Renal cortical epithelial cell (primary cell): Measurements from ENCODE around the gene ENC1. TPM values are rescaled to one million over a fixed set of nuclear protein-coding genes. Genes with fewer than 3 reads are reported as not detected.
A peak's percentile ranks its signal among the peaks of the same experiment; 100 is the strongest.
"Not testable (repeated sequence)": the region's sequence is repeated elsewhere in the genome, so short reads cannot be mapped to it uniquely, and the experiment has no call there.

Source experiments
- DNase-seq: peaks from one replicate; pipeline ENCODE4 v3.0.0-alpha.2; 2011; ENCODE audit warnings: low read depth
- total RNA-seq: library from RNA; depleted of rRNA; stranded (reverse); fragments of >200 nt; gene quantifications from 2 replicates; pipeline ENCODE4 v1.2.3, GENCODE V29; 2014

The ENC1 gene, protein sequence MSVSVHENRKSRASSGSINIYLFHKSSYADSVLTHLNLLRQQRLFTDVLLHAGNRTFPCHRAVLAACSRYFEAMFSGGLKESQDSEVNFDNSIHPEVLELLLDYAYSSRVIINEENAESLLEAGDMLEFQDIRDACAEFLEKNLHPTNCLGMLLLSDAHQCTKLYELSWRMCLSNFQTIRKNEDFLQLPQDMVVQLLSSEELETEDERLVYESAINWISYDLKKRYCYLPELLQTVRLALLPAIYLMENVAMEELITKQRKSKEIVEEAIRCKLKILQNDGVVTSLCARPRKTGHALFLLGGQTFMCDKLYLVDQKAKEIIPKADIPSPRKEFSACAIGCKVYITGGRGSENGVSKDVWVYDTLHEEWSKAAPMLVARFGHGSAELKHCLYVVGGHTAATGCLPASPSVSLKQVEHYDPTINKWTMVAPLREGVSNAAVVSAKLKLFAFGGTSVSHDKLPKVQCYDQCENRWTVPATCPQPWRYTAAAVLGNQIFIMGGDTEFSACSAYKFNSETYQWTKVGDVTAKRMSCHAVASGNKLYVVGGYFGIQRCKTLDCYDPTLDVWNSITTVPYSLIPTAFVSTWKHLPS
- total RNA-seq = 44.5 and 219 TPM in 2 replicates

DNA sequence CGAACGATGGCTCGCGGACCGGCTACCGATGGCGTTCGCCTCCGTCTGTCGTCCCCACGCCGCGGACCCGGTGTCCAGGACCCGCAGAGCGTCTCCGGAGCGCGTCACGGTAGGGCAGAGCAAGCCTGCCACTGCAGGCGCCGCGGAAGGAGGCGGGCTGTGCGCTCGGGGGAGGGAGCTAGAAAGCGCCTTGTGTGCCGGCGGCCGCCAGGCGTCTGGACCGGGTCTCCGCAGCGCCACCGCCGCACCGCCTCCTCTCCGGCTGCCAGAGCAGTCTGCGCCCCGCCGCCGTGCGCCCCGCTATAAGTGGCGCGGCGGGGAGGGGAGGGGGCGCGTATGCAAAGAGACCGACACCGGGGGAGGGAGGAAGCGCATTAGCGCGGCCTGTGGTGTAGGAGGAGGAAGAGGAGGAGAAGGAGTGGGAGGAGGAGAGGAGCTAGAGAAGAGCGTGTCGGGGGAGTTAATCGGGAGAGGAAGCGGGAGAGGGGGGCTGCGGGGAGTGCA is at the start of gene ENC1:
ENC1 (minus strand) TSS at position 279 of the 504 bp plus-strand sequence. CDS start 4,243 bp downstream, outside the sequence.
- no peak for DNase-seq

DNA sequence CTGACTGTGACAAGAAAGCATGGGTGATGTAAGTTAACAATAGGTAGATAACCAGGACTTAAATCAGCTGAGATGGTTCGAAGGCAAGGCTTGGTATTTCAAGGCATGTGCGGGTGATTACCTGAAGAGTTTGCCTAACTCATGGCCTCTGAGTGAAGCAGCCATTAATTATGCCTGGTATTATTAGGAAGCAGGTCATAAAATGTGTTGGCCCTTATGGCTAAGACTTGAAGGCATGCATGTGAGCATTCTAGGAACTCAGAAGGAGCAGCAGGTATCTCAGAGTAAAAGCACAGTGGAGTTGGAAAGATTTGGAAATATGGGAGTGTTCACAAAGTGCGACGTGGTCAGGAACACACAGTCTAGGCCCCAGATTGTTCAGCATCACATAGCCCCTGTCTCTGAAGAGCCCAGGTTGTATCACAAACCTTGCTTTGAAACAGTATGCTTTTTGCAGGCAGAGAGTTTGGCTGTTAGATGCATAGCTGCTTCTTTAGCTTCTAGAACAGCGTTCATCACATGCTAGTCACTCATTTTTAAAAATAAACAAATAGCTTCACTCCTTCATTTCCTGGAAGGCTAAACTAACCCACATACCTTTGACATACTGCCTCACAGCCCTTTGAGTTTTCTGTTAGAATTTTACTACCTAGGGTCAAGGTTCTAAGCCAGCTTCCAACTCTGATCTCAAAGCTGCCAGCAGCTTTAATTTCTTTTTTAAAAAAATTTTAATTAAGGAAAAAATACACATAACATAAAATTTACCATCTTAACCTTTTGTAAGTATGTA is 46.6 kb upstream of the ENC1 start:
- peak; percentile 27 for DNase-seq

DNA sequence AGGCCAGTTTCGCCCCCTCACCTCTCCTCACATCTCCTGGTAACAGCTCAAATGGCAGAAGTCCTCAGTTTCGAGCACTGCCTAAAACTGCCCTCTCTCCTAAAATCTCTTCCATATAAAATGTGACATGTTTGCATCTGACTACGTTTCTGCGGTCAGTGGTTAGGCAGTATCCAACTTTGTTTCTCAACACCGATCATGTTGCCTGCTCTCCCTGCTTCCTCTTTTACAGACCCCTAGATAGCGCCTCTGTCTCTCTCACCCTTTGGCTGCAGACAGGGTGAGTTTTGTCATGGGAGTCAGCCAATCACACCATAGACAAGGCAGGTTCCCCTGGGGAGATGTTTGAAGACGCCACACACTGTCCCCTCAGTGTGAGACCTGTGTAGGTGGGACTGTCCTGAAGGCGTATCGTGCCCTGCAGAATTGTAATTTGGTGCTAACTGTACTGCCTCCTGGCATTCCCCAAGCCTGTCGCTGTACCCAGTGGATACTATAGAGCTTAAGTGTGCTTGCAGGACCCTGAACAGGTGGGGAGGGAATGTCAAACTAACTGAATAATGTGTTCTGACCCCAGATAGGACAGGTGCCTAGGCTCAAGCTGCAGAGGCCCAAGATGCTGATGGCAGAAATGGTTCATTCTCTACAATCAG is 45.6 kb upstream of the ENC1 start:
- no peak for DNase-seq

DNA sequence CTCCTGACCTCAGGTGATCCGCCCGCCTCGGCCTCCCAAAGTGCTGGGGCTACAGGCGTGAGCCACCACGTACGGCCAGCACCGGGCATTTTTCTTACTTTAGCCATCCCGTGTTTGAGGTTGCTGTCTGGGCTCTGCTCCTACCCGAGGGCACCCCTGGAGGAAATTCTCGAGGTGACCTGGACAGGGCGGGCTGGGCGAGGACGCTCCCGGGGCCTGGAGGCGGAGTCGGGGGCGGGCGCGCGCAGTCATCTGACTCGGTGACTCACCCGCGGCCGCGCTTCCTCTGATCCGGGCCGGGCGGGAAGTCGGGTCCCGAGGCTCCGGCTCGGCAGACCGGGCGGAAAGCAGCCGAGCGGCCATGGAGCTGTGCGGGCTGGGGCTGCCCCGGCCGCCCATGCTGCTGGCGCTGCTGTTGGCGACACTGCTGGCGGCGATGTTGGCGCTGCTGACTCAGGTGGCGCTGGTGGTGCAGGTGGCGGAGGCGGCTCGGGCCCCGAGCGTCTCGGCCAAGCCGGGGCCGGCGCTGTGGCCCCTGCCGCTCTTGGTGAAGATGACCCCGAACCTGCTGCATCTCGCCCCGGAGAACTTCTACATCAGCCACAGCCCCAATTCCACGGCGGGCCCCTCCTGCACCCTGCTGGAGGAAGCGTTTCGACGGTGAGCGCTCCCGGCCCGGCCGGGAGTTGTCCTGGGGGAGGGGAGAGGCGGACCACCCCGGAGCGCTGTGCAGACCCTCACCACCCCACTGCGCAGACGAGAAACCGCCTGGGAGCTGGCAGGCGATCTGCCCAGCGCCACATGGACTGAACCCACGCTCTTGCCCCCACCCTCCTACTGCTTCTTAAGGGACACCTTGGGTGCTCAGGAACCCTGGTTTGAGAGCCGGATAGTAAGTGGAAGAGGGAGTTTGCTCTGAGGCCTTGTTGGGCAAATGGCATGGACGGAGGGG is 44.6 kb upstream of the ENC1 start, which contains the start of gene HEXB:
HEXB (plus strand) TSS at position 334 of the 952 bp plus-strand sequence; CDS start at position 362, 28 bp downstream.
- DNase-seq = peak; percentile 50

DNA sequence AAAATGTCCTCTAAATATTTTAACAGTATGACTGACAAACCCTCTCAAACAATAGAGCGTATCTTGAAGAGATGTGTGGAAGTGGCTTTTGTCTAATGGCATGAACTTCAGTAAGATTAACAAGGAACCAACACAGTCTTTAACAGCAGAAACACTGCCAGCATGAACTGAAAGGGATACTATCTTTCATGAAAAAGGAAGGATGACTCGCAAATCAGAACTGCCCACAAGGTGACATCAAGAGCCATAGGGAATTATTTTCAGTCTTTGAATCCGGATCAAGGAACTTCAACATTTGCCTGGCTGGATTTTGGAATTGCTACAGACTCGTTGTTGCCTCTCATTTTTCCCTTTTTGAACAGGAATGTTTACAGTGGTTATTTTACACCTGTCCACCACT is 39.4 kb upstream of the ENC1 start:
- DNase-seq = peak; percentile 36

DNA sequence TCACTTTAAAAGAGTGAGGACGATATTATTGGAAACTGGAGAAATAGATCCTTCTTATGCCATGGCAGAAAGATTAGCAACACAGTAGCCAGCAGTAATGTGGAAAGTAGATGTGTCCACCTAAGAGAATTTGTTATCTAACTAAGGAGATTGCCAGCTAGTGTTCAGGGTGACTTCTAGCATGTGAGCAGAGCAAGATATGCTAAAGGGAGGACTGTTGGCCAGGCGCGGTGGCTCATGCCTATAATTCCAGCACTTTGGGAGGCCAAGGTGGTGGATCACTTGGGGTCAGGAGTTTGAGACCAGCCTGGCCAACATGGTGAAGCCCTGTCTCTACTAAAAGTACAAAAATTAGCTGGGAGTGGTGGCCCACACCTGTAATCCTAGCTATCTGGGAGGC is 38.8 kb upstream of the ENC1 start:
- not testable (repeated sequence) for DNase-seq

DNA sequence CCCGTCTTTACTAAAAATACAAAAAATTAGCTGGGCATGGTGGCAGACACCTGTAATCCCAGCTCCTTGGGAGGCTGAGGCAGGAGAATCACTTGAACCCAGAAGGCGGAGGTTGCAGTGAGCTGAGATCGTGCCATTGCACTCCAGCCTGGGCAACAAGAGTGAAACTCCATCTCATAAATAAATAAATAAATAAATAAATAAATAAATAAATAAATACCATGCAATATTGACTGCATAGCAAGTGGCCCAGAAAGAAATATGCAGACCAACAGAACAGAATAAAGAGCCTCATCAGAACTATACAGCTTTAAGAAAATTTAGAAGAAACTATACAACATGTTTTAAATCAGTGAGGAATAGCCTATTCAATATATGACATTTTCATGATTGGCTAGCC is 37.6 kb upstream of the ENC1 start:
- DNase-seq = not testable (repeated sequence)

DNA sequence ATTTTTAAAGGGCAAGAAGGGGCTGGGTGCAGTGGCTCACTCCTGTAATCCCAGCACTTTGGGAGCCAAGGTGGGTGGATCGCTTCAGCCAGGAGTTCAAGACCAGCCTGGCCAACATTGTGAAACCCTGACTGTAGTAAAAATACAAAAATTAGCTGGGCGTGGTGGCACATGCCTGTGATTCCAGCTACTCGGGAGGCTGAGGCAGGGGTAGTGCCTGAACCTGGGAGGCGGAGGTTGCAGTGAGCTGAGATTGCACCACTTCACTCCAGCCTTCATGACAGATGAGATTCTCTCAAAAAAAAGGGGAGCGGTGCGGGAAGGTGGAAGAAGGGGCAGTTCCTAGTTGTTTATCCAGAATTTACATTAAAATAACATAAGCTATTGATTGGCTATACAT is 35.9 kb upstream of the ENC1 start:
- DNase-seq = not testable (repeated sequence)

DNA sequence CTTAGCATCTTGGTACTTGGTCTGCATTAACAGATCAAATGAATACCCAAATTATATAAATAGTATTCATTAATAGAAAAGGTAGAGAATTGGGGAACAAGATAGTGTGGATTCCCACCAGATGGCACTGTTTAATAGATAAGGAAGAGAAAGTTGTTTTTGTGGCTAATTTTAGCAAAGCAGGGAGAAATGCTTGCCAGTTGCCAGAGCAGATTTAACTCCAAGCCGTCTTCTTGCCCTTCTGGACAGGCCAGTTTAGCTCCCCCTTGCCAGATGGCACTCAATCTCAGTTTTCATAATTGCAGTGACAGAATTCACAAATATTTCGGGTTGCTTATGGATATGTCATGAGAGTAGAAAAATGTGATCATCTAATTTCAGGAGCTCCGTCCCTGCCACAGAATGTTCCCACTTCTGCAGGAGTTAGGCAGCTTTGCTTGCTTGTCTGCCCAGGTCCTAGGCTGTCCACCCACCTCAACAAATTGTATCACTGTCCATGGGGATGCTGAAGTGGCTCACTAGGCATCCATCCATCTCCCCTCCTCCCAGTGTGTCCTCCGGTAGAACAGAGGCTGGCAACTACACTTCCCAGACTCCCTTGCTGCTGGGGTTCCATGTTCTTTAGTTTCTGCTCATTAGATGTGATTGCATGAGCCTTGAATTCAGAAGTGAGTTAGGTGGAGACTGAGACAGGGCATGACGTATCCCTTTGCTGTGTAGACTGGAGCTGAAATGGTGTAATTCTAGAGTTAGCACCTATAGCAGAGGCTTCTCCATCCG is 32.7 kb upstream of the ENC1 start:
- DNase-seq = peak; percentile 47

DNA sequence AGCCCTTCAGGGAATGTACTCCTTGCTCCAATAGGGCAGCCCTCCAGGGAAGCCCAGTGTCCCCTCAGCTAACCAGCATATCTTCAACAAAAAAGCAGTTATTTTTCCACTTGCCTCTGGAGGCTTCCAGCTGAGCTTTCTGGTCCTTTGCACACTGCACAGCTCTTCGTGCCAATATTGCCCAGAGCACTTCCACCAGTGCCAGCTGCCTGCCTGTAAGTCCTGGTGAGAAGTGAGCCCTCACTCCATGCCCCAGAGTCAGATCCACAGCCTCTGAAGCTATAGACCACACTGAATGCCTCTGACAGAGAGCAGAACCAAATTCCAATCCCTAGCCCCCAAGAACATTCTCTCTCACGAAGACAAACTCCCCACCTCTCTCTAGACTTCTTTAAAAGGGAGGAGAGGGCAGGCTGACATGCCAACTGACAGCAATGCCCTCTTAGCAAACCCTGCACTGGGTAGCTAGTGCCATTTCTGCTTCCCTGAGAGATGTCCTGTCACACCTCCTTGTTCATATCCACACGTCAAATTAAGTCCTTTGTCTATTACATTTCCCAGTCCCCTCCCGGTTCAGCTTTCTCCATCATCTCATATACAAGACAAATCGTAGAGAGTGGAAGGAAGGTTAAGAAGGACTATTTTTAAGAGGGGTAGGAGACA is 31.8 kb upstream of the ENC1 start:
- no peak for DNase-seq

DNA sequence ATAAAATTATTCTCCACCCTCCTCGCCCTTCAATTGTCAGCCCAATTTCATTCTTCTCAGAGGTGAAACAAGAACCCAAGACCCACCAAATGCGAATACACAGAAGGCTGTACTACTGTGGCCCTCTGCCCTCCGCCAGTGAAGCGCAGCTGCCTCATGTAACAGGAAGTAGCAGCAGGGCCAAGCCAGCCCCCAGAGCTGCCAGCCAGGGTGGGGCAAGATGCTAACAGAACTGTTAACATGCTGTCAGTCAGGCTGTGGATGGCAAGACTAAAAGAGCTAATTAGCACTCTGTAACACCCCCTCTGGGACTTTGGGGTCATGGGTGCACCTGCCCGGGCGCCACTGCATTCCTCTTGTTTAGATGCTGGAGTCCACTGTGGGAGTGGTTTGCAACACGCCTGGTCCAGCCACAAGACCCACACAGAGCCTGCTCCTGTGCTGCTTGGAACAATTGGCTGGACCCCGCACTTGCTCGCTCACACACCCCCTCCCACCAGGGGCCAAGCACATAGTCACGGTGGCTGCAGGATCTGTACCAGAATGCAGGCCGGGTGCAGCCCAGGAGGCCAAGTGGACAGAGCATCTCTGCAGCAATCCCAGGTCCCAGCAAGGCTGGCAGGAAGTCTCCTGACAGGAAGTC is 30.0 kb upstream of the ENC1 start:
- DNase-seq = no peak

DNA sequence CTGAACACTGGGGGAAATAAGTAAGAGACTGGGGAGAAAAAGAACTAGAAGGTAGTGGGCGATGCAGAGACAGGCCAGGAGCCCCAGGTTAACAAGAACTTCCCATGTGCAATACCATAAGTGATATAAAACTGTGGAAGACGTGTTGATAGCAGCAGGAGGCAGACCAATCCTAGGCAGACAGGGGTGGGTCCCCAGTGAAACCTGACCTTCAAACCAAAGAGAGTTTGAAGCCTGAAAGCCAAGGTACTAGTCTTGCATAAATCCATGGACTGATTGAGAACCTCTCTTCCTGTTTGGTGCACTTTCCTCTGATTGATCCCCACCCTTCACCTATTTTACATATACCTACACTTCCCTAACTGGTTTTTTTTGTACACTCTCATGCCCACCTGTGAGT is 29.3 kb upstream of the ENC1 start:
- no peak for DNase-seq

DNA sequence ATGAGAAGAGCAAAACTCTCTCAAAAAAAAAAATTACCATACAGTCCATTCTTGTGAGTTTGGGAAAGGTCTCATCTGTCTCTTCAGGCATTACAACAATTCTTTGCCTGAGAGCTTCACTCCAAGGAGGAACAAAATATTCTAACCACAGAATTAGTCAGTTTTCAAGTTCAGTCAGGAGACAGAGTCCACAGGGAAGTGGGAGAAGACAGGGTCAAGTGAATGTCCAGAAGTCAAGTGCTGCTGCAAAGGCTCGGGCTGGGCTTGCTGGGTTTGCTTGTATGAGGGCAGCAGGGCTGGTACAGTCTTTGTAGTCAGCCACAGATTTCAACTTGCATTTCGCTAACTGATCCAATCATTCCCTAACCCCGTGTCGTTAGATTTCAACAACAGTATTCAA is 26.9 kb upstream of the ENC1 start:
- DNase-seq = peak; percentile 79

DNA sequence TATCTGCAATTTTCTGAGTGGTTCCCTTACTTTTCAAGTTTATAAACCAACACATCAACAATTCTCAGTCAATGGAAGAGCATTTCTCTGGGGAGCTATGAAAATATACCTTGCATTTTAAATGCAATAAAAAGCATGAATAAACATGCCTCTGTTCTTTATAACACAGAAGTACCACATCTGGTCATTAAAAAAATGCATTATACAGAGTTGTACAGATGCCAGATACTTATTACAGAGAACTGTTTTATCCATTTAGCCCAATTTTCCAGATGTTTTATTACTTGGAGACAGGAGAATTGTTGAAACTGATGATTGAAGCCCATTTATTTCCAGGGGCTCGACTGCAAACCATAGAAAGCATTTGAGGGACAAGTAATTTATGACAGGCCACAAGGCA is 25.3 kb upstream of the ENC1 start:
- no peak for DNase-seq

DNA sequence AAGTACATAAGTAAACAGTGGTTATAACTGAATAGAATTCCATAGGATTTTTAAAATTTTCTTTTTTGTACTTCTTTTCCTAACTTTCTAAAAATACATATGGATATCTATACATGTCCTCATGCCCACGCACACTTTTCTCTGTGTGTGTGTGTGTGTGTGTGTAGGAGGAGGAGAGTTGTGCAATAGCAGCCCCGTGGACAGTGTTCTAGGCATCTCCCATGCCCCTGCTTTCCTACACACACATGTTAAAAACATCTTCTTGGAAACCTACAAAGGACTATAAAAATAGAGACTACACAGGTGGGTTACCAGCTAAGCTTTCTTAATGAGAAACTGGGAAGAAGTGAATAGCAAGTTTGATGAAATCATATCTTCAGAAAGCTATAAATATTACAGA is 24.7 kb upstream of the ENC1 start:
- DNase-seq = no peak

DNA sequence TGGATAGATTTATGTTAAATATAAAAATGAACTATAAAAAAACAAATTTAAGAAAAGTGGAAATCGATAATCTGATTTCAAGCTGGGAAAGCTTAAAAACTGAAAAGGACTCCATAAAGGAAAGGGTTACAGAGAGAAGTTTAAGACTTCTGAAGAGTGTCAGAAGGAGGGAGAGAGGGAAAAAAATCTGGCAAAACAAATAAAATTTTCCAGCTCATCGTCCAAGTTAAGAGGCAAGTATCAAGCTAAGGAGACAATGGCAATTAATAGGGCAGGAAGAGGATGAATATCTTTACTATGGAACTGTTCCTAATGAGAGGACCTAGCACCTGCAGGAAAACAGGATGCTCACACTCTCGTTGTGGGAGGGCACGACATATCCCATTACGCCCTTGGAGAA is 24.0 kb upstream of the ENC1 start:
- no peak for DNase-seq

DNA sequence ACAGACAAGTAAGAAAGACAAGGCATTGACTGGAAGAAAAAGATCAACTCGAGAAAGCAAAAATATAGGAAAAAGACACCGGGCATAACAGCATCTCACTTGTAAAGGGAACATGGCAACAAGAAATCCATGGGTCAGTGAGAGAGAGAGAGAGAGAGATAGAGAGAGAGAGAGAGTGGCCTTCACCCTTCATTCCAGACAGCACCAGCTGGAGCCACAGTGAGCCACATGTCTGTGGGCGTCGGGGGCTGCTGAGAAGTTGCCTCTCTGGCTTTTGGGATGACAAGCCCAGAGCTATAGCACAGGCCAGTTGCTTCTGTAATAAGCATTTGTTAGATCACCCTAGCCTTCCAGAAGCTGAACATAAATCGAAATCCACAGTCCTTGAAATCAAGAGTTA is 20.3 kb upstream of the ENC1 start:
- DNase-seq = no peak

DNA sequence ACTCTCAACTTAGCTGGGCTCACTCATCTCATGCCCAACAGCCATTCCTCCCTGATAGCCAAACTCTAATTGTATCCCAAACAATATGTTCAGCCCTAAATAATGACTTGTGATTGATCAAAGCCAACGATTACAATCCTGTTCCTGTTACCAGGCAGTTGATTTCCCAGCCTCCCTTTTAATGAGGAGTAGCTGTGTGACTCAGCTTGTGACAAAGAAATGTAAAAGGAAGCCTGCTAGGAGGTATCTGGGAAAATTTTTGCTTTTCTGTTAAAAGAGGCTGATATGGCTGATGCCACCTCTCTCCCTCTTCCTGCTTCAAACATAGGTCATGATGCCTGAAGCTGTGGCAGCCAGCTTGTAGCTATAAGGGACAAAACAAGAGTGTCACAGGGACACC is 19.6 kb upstream of the ENC1 start:
- DNase-seq = peak; percentile 25

DNA sequence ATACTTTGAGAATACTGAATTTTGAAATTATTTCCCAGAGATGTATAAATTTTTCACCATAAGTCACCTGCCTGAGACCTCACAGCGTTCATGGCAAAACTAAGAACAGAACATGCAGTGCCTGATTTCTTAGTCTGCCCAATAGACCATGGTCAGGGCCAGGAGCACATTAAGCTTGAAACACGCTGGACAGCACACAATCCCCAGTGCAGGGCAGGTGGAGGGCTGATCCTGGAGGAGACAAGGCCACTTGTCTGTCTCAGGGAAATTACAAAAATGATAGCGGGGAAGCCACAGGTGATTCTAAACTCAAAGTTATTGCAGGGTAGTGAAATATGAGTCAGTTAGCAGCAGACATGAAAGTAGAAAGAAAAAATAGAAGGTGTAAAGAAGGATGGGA is 18.6 kb upstream of the ENC1 start:
- no peak for DNase-seq
